ENCODE data around the gene KNDC1.

The KNDC1 gene

DNA sequence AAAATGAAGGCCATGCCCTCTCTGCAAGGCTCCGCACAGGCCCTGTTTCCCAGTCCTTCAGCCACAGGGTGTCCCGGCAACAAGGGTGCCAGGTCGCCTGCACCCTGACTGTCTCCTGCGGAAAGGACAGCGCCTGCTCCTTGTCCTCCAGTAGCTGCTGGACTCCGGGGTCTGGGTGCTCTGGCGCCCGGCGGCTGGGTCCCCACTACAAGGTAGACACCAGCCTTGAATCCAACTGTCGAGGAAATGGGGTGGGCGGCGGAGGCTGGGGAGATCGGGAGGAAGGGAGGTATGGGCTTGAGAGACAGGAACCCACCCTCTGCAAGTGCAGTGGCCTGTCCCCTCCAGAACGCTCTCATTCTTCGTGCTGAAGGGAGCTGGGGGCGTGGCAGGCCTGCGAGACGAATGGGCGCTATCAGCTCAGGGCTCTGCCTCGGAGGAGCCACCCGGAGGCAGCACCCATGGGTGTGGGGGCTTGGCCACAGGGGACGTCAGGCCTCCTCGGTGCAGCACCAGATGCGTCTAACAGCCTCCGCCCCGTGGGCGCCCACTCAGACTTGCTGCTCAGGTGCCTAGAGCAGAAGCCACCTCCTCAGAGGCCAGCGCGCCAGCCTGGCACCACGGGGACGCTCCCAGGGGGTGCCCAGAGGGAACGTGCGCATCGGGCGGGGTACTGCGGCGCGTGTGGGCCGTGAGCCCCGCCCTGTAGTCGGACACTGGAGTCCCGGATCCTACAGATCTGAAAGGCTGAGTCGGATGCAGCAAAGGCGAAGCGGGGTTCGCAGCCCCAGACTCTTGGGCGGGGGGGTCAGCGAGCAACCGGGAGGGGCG lies 101.1 kb downstream of the KNDC1 start:
- Histone ChIP-seq H4K12ac (ENCODE audit: low read depth, low read length) (peak overlapping the region; percentile 79), H3K27ac (ENCODE audit: low read depth, low read length) (no peak overlapping the region), H4K8ac (ENCODE audit: low read depth, low read length) (peak overlapping the region; percentile 95), H2BK5ac (ENCODE audit: low read depth, low read length, poor library complexity) (no peak overlapping the region), H2AFZ (ENCODE audit: insufficient read depth, low read length, poor library complexity) (peak overlapping the region; percentile 91), H3K36me3 (ENCODE audit: control insufficient read depth in 1 of 2, insufficient read depth in 2 of 2, low read length in 2 of 2) (peaks cover 0 to 2% of the 10 kb centered on the region in 2 experiments), H3K79me1 (ENCODE audit: low read length) (peaks cover 4% of the 10 kb centered on the region), H4K91ac (ENCODE audit: low read depth, low read length) (peak overlapping the region; percentile 92), H3K4me1 (ENCODE audit: control insufficient read depth in 1 of 2, insufficient read depth in 2 of 2, low read length in 2 of 2) (peaks cover 4 to 6% of the 10 kb centered on the region in 2 experiments), H2BK120ac (ENCODE audit: insufficient read depth, low read length, poor library complexity) (peak overlapping the region; percentile 85), H3K14ac (ENCODE audit: low read length) (peak overlapping the region; percentile 89), H3K18ac (ENCODE audit: low read length) (peak overlapping the region; percentile 60), H3K9me3 (ENCODE audit: insufficient read depth, low read depth, low read length) (peaks cover 2% of the 10 kb centered on the region), H3K4ac (ENCODE audit: low read depth, low read length) (peak overlapping the region; percentile 88), H3K4me3 (ENCODE audit: low read depth, low read length) (peak overlapping the region; percentile 91), H3K23ac (ENCODE audit: low read length) (no peak overlapping the region), H3K79me2 (ENCODE audit: control insufficient read depth, insufficient read depth, low read length, poor library complexity) (peaks cover 2% of the 10 kb centered on the region), H3K27me3 (ENCODE audit: insufficient read depth, low read length) (no peaks in the 10 kb centered on the region), H3K9ac (ENCODE audit: low read length) (no peak overlapping the region), H3K4me2 (ENCODE audit: low read length) (peak overlapping the region; percentile 70), H2AK5ac (ENCODE audit: low read length) (peak overlapping the region; percentile 31), H2BK12ac (ENCODE audit: low read length) (no peak overlapping the region)
- DNase-seq, result peak; percentile 25 to 36
- WGBS (ENCODE audit: extremely low coverage, insufficient coverage, insufficient read length), result no CpG with 5 or more reads among the region's 50 CpGs

DNA sequence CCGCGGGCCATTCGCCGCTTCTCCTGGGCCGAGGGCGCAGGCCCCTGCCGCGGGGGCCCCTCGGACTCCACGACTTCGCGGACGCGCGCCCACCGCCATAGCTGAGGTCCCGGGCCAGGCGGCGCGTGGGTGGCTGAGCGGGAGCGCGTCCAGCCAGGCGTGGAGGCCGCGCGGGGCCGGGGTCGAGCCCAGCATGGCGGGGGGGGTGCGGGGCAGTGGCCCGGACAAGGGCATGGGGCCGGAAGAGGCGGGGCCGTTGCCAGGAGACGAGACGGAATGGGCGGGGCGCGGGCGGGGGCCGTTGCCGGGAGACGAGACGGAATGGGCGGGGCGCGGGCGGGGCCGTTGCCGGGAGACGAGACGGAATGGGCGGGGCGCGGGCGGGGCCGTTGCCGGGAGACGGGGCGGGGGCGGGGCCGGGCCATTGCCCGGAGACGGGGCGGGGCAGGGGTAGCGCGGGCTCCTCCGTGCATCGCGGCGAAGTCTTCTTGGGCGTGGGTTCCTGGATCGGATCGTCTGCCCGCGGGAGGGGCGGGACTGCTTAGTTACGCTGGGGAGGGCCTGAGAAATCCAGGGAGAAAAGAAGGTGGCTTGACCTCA lies 101.8 kb downstream of the KNDC1 start:
- Histone ChIP-seq H4K91ac (ENCODE audit: low read depth, low read length) (peak overlapping the region; percentile 92), H3K23ac (ENCODE audit: low read length) (no peak overlapping the region), H3K9ac (ENCODE audit: low read length) (peak overlapping the region; percentile 78), H2AFZ (ENCODE audit: insufficient read depth, low read length, poor library complexity) (peak overlapping the region; percentile 91), H3K4me3 (ENCODE audit: low read depth, low read length) (peak overlapping the region; percentile 91), H2BK5ac (ENCODE audit: low read depth, low read length, poor library complexity) (no peak overlapping the region), H2BK12ac (ENCODE audit: low read length) (no peak overlapping the region), H3K9me3 (ENCODE audit: insufficient read depth, low read depth, low read length) (peaks cover 2% of the 10 kb centered on the region), H3K4me2 (ENCODE audit: low read length) (peak overlapping the region; percentile 70), H3K27ac (ENCODE audit: low read depth, low read length) (no peak overlapping the region), H3K4me1 (ENCODE audit: control insufficient read depth in 1 of 2, insufficient read depth in 2 of 2, low read length in 2 of 2) (peaks cover 4 to 6% of the 10 kb centered on the region in 2 experiments), H2AK5ac (ENCODE audit: low read length) (no peak overlapping the region), H3K14ac (ENCODE audit: low read length) (peak overlapping the region; percentile 89), H3K18ac (ENCODE audit: low read length) (peak overlapping the region; percentile 77), H4K8ac (ENCODE audit: low read depth, low read length) (peak overlapping the region; percentile 95), H3K36me3 (ENCODE audit: control insufficient read depth in 1 of 2, insufficient read depth in 2 of 2, low read length in 2 of 2) (peaks cover 0 to 2% of the 10 kb centered on the region in 2 experiments), H3K4ac (ENCODE audit: low read depth, low read length) (peak overlapping the region; percentile 88), H3K27me3 (ENCODE audit: insufficient read depth, low read length) (no peaks in the 10 kb centered on the region), H4K12ac (ENCODE audit: low read depth, low read length) (peak overlapping the region; percentile 66), H3K79me1 (ENCODE audit: low read length) (peaks cover 4% of the 10 kb centered on the region), H3K79me2 (ENCODE audit: control insufficient read depth, insufficient read depth, low read length, poor library complexity) (peaks cover 2% of the 10 kb centered on the region), H2BK120ac (ENCODE audit: insufficient read depth, low read length, poor library complexity) (peak overlapping the region; percentile 85)
- WGBS (ENCODE audit: extremely low coverage, insufficient coverage, insufficient read length), result no CpG with 5 or more reads among the region's 79 CpGs
- peak; percentile 72 to 76 for DNase-seq

DNA sequence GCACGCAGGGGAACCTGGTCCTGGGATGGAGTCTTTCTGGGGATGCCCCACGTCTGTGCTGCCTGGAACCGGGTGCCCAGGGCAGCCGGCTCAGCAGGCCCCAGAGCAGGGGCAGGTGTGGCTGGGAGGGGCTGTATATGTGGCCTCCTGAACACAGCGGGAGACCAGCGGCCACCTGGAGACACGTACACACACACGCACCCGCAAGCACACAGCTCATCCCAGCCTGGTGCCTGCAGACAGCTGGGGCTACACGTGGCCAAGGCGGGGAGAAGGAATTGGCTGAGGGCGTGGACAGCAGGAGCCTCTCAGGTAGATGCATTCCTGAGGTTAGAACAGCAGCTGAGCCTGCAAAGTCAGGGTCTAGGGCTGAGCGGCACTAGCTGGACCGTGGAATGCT lies 102.7 kb downstream of the KNDC1 start:
- H3K14ac ChIP-seq (ENCODE audit: low read length), result no peak overlapping the region
- H3K4me2 ChIP-seq (ENCODE audit: low read length), result no peak overlapping the region
- peaks cover 0 to 5% of the 10 kb centered on the region in 2 experiments for H3K36me3 ChIP-seq (ENCODE audit: control insufficient read depth in 1 of 2, insufficient read depth in 2 of 2, low read length in 2 of 2)
- no peak overlapping the region for H3K27ac ChIP-seq (ENCODE audit: low read depth, low read length)
- H2AFZ ChIP-seq (ENCODE audit: insufficient read depth, low read length, poor library complexity), result no peak overlapping the region
- H3K23ac ChIP-seq (ENCODE audit: low read length), result no peak overlapping the region
- DNase-seq, result peak; percentile 8 to 89
- H3K18ac ChIP-seq (ENCODE audit: low read length), result no peak overlapping the region
- no peak overlapping the region for H4K12ac ChIP-seq (ENCODE audit: low read depth, low read length)
- H3K4me1 ChIP-seq (ENCODE audit: control insufficient read depth in 1 of 2, insufficient read depth in 2 of 2, low read length in 2 of 2), result peaks cover 4% of the 10 kb centered on the region in 2 experiments
- no peak overlapping the region for H4K91ac ChIP-seq (ENCODE audit: low read depth, low read length)
- no peak overlapping the region for H2BK5ac ChIP-seq (ENCODE audit: low read depth, low read length, poor library complexity)
- H4K8ac ChIP-seq (ENCODE audit: low read depth, low read length), result no peak overlapping the region
- H3K79me1 ChIP-seq (ENCODE audit: low read length), result peaks cover 4% of the 10 kb centered on the region
- peaks cover 2% of the 10 kb centered on the region for H3K9me3 ChIP-seq (ENCODE audit: insufficient read depth, low read depth, low read length)
- H3K4me3 ChIP-seq (ENCODE audit: low read depth, low read length), result no peak overlapping the region
- H3K79me2 ChIP-seq (ENCODE audit: control insufficient read depth, insufficient read depth, low read length, poor library complexity), result peaks cover 2% of the 10 kb centered on the region
- no peak overlapping the region for H2BK120ac ChIP-seq (ENCODE audit: insufficient read depth, low read length, poor library complexity)
- WGBS (ENCODE audit: extremely low coverage, insufficient coverage, insufficient read length), result no CpG with 5 or more reads among the region's 14 CpGs
- no peak overlapping the region for H2AK5ac ChIP-seq (ENCODE audit: low read length)
- no peak overlapping the region for H3K4ac ChIP-seq (ENCODE audit: low read depth, low read length)
- no peaks in the 10 kb centered on the region for H3K27me3 ChIP-seq (ENCODE audit: insufficient read depth, low read length)
- H3K9ac ChIP-seq (ENCODE audit: low read length), result no peak overlapping the region
- no peak overlapping the region for H2BK12ac ChIP-seq (ENCODE audit: low read length)

DNA sequence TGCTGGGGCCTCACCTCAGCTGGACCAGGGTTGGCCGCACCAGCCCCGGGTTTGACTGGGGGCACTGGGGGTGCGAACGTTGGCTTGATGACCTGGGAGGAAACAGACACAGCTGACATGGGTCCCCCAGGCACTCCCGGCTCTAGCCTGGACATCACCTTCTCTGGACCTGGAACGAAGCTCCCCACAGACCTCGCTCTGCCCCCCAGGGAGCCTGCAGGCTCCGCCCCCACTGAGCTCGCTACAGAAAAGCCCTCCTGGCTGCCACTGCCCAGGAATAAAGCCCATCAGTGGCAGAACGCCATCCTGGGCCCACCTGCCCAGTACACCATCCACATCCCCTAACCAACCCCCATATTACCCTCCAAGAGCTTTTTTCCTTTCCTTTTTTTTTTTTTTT lies 103.7 kb downstream of the KNDC1 start:
- no CpG with 5 or more reads among the region's 10 CpGs for WGBS (ENCODE audit: extremely low coverage, insufficient coverage, insufficient read length)
- Histone ChIP-seq H2BK120ac (ENCODE audit: insufficient read depth, low read length, poor library complexity) (no peak overlapping the region), H3K36me3 (ENCODE audit: control insufficient read depth in 1 of 2, insufficient read depth in 2 of 2, low read length in 2 of 2) (peaks cover 0 to 5% of the 10 kb centered on the region in 2 experiments), H3K4me2 (ENCODE audit: low read length) (no peak overlapping the region), H3K23ac (ENCODE audit: low read length) (no peak overlapping the region), H3K14ac (ENCODE audit: low read length) (no peak overlapping the region), H3K27me3 (ENCODE audit: insufficient read depth, low read length) (no peaks in the 10 kb centered on the region), H3K9me3 (ENCODE audit: insufficient read depth, low read depth, low read length) (peaks cover 2% of the 10 kb centered on the region), H3K79me2 (ENCODE audit: control insufficient read depth, insufficient read depth, low read length, poor library complexity) (peaks cover 2% of the 10 kb centered on the region), H3K79me1 (ENCODE audit: low read length) (peaks cover 4% of the 10 kb centered on the region), H2AFZ (ENCODE audit: insufficient read depth, low read length, poor library complexity) (no peak overlapping the region), H4K8ac (ENCODE audit: low read depth, low read length) (no peak overlapping the region), H2BK12ac (ENCODE audit: low read length) (no peak overlapping the region), H3K4me1 (ENCODE audit: control insufficient read depth in 1 of 2, insufficient read depth in 2 of 2, low read length in 2 of 2) (peaks cover 4% of the 10 kb centered on the region in 2 experiments), H4K91ac (ENCODE audit: low read depth, low read length) (no peak overlapping the region), H2BK5ac (ENCODE audit: low read depth, low read length, poor library complexity) (no peak overlapping the region), H3K4me3 (ENCODE audit: low read depth, low read length) (no peak overlapping the region), H3K9ac (ENCODE audit: low read length) (no peak overlapping the region), H3K27ac (ENCODE audit: low read depth, low read length) (no peak overlapping the region), H3K4ac (ENCODE audit: low read depth, low read length) (no peak overlapping the region), H4K12ac (ENCODE audit: low read depth, low read length) (no peak overlapping the region), H2AK5ac (ENCODE audit: low read length) (no peak overlapping the region), H3K18ac (ENCODE audit: low read length) (no peak overlapping the region)
- DNase-seq, result no peak

Data from trophoblast cell (in vitro differentiated cells and primary cell).